ENCODE measurements around the gene SLC25A29. TPM values are rescaled to one million over a fixed set of nuclear protein-coding genes. Genes with fewer than 3 reads are reported as not detected.
"Not testable (repeated sequence)": the region's sequence is repeated elsewhere in the genome, so short reads cannot be mapped to it uniquely, and the experiment has no call there.

SLC25A29 gene
- polyA plus RNA-seq, 4 donors = 34.8 to 54.1 (median 45.2) TPM

- no peak for DNase-seq (ENCODE audit: low read depth in 4 of 4, low spot score in 3 of 4)
These were observed 10.7 kb downstream of the SLC25A29 start for GRCh38 chr14:100295376-100296105.

- DNase-seq (ENCODE audit: low read depth in 4 of 4, low spot score in 3 of 4) = no peak
These were observed 11.3 kb downstream of the SLC25A29 start for GRCh38 chr14:100294963-100295330.

- no peak for DNase-seq (ENCODE audit: low read depth in 4 of 4, low spot score in 3 of 4)
These were observed 11.9 kb downstream of the SLC25A29 start for GRCh38 chr14:100294213-100294962.

- DNase-seq (ENCODE audit: low read depth in 4 of 4, low spot score in 3 of 4) = no peak
These were observed 12.6 kb downstream of the SLC25A29 start for GRCh38 chr14:100293497-100294212.

- no peak for DNase-seq (ENCODE audit: low read depth in 4 of 4, low spot score in 3 of 4)
These were observed 13.3 kb downstream of the SLC25A29 start for GRCh38 chr14:100292776-100293461.

GRCh38 chr14:100292301-100292775 lies 13.9 kb downstream of the SLC25A29 start:
- no peak for DNase-seq (ENCODE audit: low read depth in 4 of 4, low spot score in 3 of 4)

GRCh38 chr14:100291305-100292075 lies 14.8 kb downstream of the SLC25A29 start:
- no peak for DNase-seq (ENCODE audit: low read depth in 4 of 4, low spot score in 3 of 4)

GRCh38 chr14:100290607-100291304 lies 15.5 kb downstream of the SLC25A29 start:
- DNase-seq (ENCODE audit: low read depth in 4 of 4, low spot score in 3 of 4) = no peak

- DNase-seq (ENCODE audit: low read depth in 4 of 4, low spot score in 3 of 4) = no peak
These were observed 16.2 kb downstream of the SLC25A29 start for GRCh38 chr14:100289916-100290606.

- no peak for DNase-seq (ENCODE audit: low read depth in 4 of 4, low spot score in 3 of 4)
These were observed 17.7 kb downstream of the SLC25A29 start for GRCh38 chr14:100288382-100289185.

- not testable (repeated sequence) for DNase-seq (ENCODE audit: low read depth in 4 of 4, low spot score in 3 of 4)
These were observed 18.3 kb downstream of the SLC25A29 start for GRCh38 chr14:100287998-100288295.

- no peak for DNase-seq (ENCODE audit: low read depth in 4 of 4, low spot score in 3 of 4)
These were observed 18.8 kb downstream of the SLC25A29 start for GRCh38 chr14:100287202-100287997.

GRCh38 chr14:100286484-100287191 lies 19.6 kb downstream of the SLC25A29 start:
- DNase-seq (ENCODE audit: low read depth in 4 of 4, low spot score in 3 of 4) = no peak

GRCh38 chr14:100285913-100286400 lies 20.3 kb downstream of the SLC25A29 start:
- DNase-seq (ENCODE audit: low read depth in 4 of 4, low spot score in 3 of 4) = no peak

- peak in 2 of 4 donors; percentile 46 to 53 for DNase-seq (ENCODE audit: low read depth in 4 of 4, low spot score in 3 of 4)
These were observed 21.0 kb downstream of the SLC25A29 start for GRCh38 chr14:100285021-100285912.

All from right renal pelvis (tissue), 4 donors.